ENCODE results near the gene MOB1B.

DNA sequence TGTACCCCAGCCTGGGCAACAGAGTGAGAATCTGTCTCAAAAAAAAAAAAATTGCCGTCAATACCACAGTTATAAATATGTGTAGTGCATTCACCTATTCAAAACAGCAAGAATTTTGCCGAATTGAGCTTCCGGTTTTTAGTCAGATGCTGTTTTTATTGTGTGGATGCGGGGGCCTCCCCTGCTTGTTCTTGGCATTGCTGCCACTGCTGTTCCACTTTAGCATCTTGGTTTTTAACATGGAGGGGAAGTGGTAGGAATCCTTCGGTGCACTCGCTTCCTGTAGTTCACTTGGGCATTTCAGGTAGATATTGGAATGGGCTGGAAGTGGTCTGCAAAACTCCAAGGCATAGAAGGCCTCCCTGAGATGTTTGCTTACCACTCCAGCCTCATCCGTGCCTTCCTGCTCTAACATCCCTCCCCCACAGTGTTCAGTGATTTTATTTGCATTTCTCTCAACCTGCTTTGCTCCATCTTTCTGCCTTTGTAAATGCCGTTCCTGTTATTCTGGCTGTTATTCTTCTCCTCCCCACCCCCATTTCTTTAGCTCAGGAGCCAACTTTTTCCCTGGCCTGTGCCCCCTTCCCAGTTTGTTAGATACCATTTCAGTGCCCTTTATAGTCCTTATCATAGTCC, 25.5 kb downstream of the MOB1B start:
- TF ChIP-seq CTCF (IDR thresholded peaks at IDR 0.05) (no peak), POLR2A (IDR thresholded peaks at IDR 0.05) (no peak)
